ENCODE measurements around the gene TSC22D2.

TSC22D2 gene

GRCh38 chr3:150443331-150443741 is 35.2 kb downstream of the TSC22D2 start:
- DNase-seq (ENCODE audit: low read depth), result no peak
- H3K4me3 ChIP-seq (ENCODE audit: low read depth, low read length), result no peak overlapping the region
- TF ChIP-seq POLR2A (IDR thresholded peaks at IDR 0.05; ENCODE audit: extremely low read depth, insufficient read length) (no peak), MYC (IDR thresholded peaks at IDR 0.05; ENCODE audit: low read depth, low read length) (no peak), CTCF (IDR thresholded peaks at IDR 0.05; ENCODE audit: low read depth, low read length) (no peak), MAX (IDR thresholded peaks at IDR 0.05; ENCODE audit: low read depth, low read length) (no peak)

- TF ChIP-seq MAX (IDR thresholded peaks at IDR 0.05; ENCODE audit: low read depth, low read length), result no peak
- no peak overlapping the region for H3K4me3 ChIP-seq (ENCODE audit: low read depth, low read length)
- DNase-seq (ENCODE audit: low read depth), result no peak
These were observed 36.3 kb downstream of the TSC22D2 start for GRCh38 chr3:150444371-150444770.

- no peak for TF ChIP-seq MAX (IDR thresholded peaks at IDR 0.05; ENCODE audit: low read depth, low read length)
- no peak for TF ChIP-seq MYC (IDR thresholded peaks at IDR 0.05; ENCODE audit: low read depth, low read length)
- no peak for TF ChIP-seq POLR2A (IDR thresholded peaks at IDR 0.05; ENCODE audit: extremely low read depth, insufficient read length)
- TF ChIP-seq CTCF (IDR thresholded peaks at IDR 0.05; ENCODE audit: low read depth, low read length), result no peak
- DNase-seq (ENCODE audit: low read depth), result no peak
- no peak overlapping the region for H3K4me3 ChIP-seq (ENCODE audit: low read depth, low read length)
These were observed 38.4 kb downstream of the TSC22D2 start for GRCh38 chr3:150446470-150446977.

GRCh38 chr3:150447084-150447483 is 39.0 kb downstream of the TSC22D2 start:
- TF ChIP-seq POLR2A (IDR thresholded peaks at IDR 0.05; ENCODE audit: extremely low read depth, insufficient read length) (no peak), MYC (IDR thresholded peaks at IDR 0.05; ENCODE audit: low read depth, low read length) (no peak), CTCF (IDR thresholded peaks at IDR 0.05; ENCODE audit: low read depth, low read length) (no peak), MAX (IDR thresholded peaks at IDR 0.05; ENCODE audit: low read depth, low read length) (no peak)
- H3K4me3 ChIP-seq (ENCODE audit: low read depth, low read length), result no peak overlapping the region
- DNase-seq (ENCODE audit: low read depth), result no peak

- no peak for DNase-seq (ENCODE audit: low read depth)
- no peak for TF ChIP-seq POLR2A (IDR thresholded peaks at IDR 0.05; ENCODE audit: extremely low read depth, insufficient read length)
- TF ChIP-seq MYC (IDR thresholded peaks at IDR 0.05; ENCODE audit: low read depth, low read length), result no peak
- H3K4me3 ChIP-seq (ENCODE audit: low read depth, low read length), result no peak overlapping the region
These were observed 39.8 kb downstream of the TSC22D2 start for GRCh38 chr3:150447631-150448465.

- DNase-seq (ENCODE audit: low read depth), result no peak
- TF ChIP-seq MAX (IDR thresholded peaks at IDR 0.05; ENCODE audit: low read depth, low read length), result no peak
- TF ChIP-seq CTCF (IDR thresholded peaks at IDR 0.05; ENCODE audit: low read depth, low read length), result no peak
- TF ChIP-seq POLR2A (IDR thresholded peaks at IDR 0.05; ENCODE audit: extremely low read depth, insufficient read length), result no peak
- no peak for TF ChIP-seq MYC (IDR thresholded peaks at IDR 0.05; ENCODE audit: low read depth, low read length)
- H3K4me3 ChIP-seq (ENCODE audit: low read depth, low read length), result no peak overlapping the region
These were observed 41.1 kb downstream of the TSC22D2 start for GRCh38 chr3:150449169-150449721.

Measured in NB4 (cell line).